Pancreas (tissue), 10 donors: ENCODE results near the gene RRP1B. TPM values are rescaled to one million over a fixed set of nuclear protein-coding genes. Genes with fewer than 3 reads are reported as not detected.

Source experiments
- ATAC-seq, 4 donors: fragments of 200-7000 bp; cut with Tn5 transposase; one replicate each; pipeline versions ENCODE4 v1.8.0 to v1.9.1; 2020; ENCODE audit warnings: mild to moderate bottlenecking in 4 of 4, moderate library complexity in 4 of 4
- DNase-seq, 6 donors: peaks; one replicate each; pipeline ENCODE4 v3.0.0-alpha.2; 2020
- FAIRE-seq: peaks from 2 replicates; lab custom pipeline; 2012; peaks lifted over from hg19 to GRCh38; lab: Jason Lieb, UNC
- H3K27ac ChIP-seq, 4 donors: fragments of 200-600 bp; sonication (generic); 1 replicate in 3 of 4; 2 replicates in 1 of 4; pipeline versions ENCODE4 v1.5.0 to v1.8.0; 2020
- H3K27me3 ChIP-seq, 4 donors: fragments of 200-600 bp; one replicate each; pipeline ENCODE4 v1.8.0; 2021
- H3K36me3 ChIP-seq, 3 donors: fragments of 200-600 bp; sonication (generic) in 1 of 3; one replicate each; pipeline versions ENCODE4 v1.5.0 to v1.8.0; 2020 to 2021
- H3K4me1 ChIP-seq, 3 donors: fragments of 200-600 bp; one replicate each; pipeline ENCODE4 v1.8.0; 2021
- H3K4me3 ChIP-seq, 4 donors: fragments of 200-600 bp; sonication (generic) in 2 of 4; one replicate each; pipeline versions ENCODE4 v1.5.0 to v1.8.0; 2020 to 2021
- H3K9me3 ChIP-seq, 4 donors: fragments of 200-600 bp; one replicate each; pipeline ENCODE4 v1.8.0; 2021
- CTCF ChIP-seq, 4 donors: fragments of 200-600 bp; sonication (generic) in 3 of 4; IDR thresholded peaks; one replicate each; pipeline versions ENCODE4 v1.5.0 to v1.8.0; 2021; ENCODE audit warnings: antibody characterized with exemption in 4 of 4
- WGBS, 2 donors: extraction: QIAGEN DNeasy Blood & Tissue Kit; methylation state at CpG; one replicate each; pipeline ENCODE4 v1.1.7; 2013; 5-methylcytosine and 5-hydroxymethylcytosine counted together
- intact Hi-C, 3 donors: fragments of 100-400 bp; cut with DNase I; formaldehyde crosslinking; loops; one replicate each; pipeline versions ENCODE4 v1.11.1 to v1.14.2; 2022
- polyA plus RNA-seq, 2 donors: library from polyadenylated mRNA; stranded (reverse); fragments of 200-250 nt; gene quantifications; one replicate each; pipeline ENCODE4 v1.2.3, GENCODE V29; 2013
- total RNA-seq, 6 donors: library from RNA; stranded (reverse); fragmentation: NEBNext Ultra II Directional in 4 of 6; extraction: Animal tissue kit (Norgen Biotek cat#: 25700) in 4 of 6; gene quantifications; one replicate each; pipeline versions ENCODE4 v1.2.1 to v1.2.4, GENCODE V29; 2021 to 2023
- donor health status: healthy with polysubstance abuse.
- donor health status: DM: no; HTN: no; CAD: no; lungs with moderate emphysema.
- donor health status: DM: no; HTN: no; CAD: no.
- donor health status: control.
- donor health status: control.
- donor health status: Bipolar disorder and iron deficiency.
- donor health status: DM: yes; HTN: yes; CAD: no.
- donor health status: DM: no; HTN: no; CAD: no.
- donor health status: DM: no; HTN: no; CAD: no.
- donor health status: DM: yes; HTN: yes; CAD: no.

Gene RRP1B
- total and polyA plus RNA-seq, 8 donors, result 4.4 to 13.3 (median 9.0) TPM

GRCh38 chr21:43734131-43734927 is 75.0 kb downstream of the RRP1B start:
- TF ChIP-seq CTCF (IDR thresholded peaks at IDR 0.05), result no peak
- Histone ChIP-seq H3K27me3 (no peaks in the 10 kb centered on the region), H3K9me3 (no peaks in the 10 kb centered on the region), H3K36me3 (peaks cover 0 to 5% (median 0%) of the 10 kb centered on the region in 3 donors), H3K27ac (peak overlapping the region in 1 of 4 donors; percentile 22), H3K4me1 (peaks cover 6 to 18% (median 16%) of the 10 kb centered on the region in 3 donors), H3K4me3 (no peak overlapping the region)
- DNase-seq (peak in 5 of 6 donors; percentile 55 to 79 (median 69)), FAIRE-seq (no peak), ATAC-seq (peak; percentile 64 to 74 (median 66))
- intact Hi-C loops, result no loop called here
- WGBS, 2 donors, result 49 to 50% methylated on average over 25 of the region's 25 CpGs

- no peak for TF ChIP-seq CTCF (IDR thresholded peaks at IDR 0.05)
- Histone ChIP-seq H3K27me3 (no peaks in the 10 kb centered on the region), H3K27ac (peak overlapping the region in 1 of 4 donors; percentile 22), H3K4me3 (no peak overlapping the region), H3K9me3 (no peaks in the 10 kb centered on the region), H3K36me3 (peaks cover 0 to 5% (median 0%) of the 10 kb centered on the region in 3 donors), H3K4me1 (peaks cover 6 to 17% (median 16%) of the 10 kb centered on the region in 3 donors)
- peak in 1 of 4 donors; percentile 3 for ATAC-seq
- intact Hi-C loops, result no loop called here
- DNase-seq, result no peak
- FAIRE-seq, result no peak
- WGBS, 2 donors, result 58 to 72% methylated on average over 9 of the region's 9 CpGs
Measured at GRCh38 chr21:43734928-43735229, 75.5 kb downstream of the RRP1B start.

GRCh38 chr21:43735236-43736091 is 76.1 kb downstream of the RRP1B start:
- FAIRE-seq, result no peak
- H3K4me3 ChIP-seq, result no peak overlapping the region
- ATAC-seq, result no peak
- peak in 1 of 6 donors; percentile 64 for DNase-seq
- H3K36me3 ChIP-seq, result peaks cover 0 to 5% (median 0%) of the 10 kb centered on the region in 3 donors
- no peak overlapping the region for H3K27ac ChIP-seq
- H3K27me3 ChIP-seq, result no peaks in the 10 kb centered on the region
- no peak for TF ChIP-seq CTCF (IDR thresholded peaks at IDR 0.05)
- H3K9me3 ChIP-seq, result no peaks in the 10 kb centered on the region
- WGBS, 2 donors, result 92 to 93% methylated on average over 22 of the region's 22 CpGs
- H3K4me1 ChIP-seq, result peaks cover 6 to 17% (median 16%) of the 10 kb centered on the region in 3 donors
- intact Hi-C loops, result no loop called here

- no peak for TF ChIP-seq CTCF (IDR thresholded peaks at IDR 0.05)
- Histone ChIP-seq H3K4me3 (no peak overlapping the region), H3K27ac (no peak overlapping the region), H3K27me3 (no peaks in the 10 kb centered on the region), H3K9me3 (no peaks in the 10 kb centered on the region), H3K36me3 (peaks cover 0 to 5% (median 0%) of the 10 kb centered on the region in 3 donors), H3K4me1 (peaks cover 6 to 16% (median 16%) of the 10 kb centered on the region in 3 donors)
- WGBS, 2 donors, result 92 to 93% methylated on average over 25 of the region's 25 CpGs
- FAIRE-seq (no peak), ATAC-seq (no peak), DNase-seq (no peak)
- intact Hi-C loops, result no loop called here
Measured at GRCh38 chr21:43736224-43736883, 77.0 kb downstream of the RRP1B start.
